ENCODE measurements around the gene RARA. TPM values are rescaled to one million over a fixed set of nuclear protein-coding genes. Genes with fewer than 3 reads are reported as not detected.
"Not testable (repeated sequence)": the region's sequence is repeated elsewhere in the genome, so short reads cannot be mapped to it uniquely, and the experiment has no call there.

Gene RARA
- total RNA-seq, 4 donors from 2014 or later: 26.2 to 53.5 (median 52.2) TPM

- Histone ChIP-seq H3K4me1 (peaks cover 10 to 32% (median 21%) of the 10 kb centered on the region in 4 donors), H3K9me3 (no peaks in the 10 kb centered on the region), H3K36me3 (no peaks in the 10 kb centered on the region), H3K27me3 (peaks cover 0 to 8% (median 0%) of the 10 kb centered on the region in 4 donors), H3K4me3 (no peak overlapping the region), H3K27ac (replicated peaks in 1 of 4) (no peak overlapping the region)
- intact Hi-C loops (cut with DNase I): no loop called here
- TF ChIP-seq POLR2AphosphoS5 (IDR thresholded peaks at IDR 0.05): no peak
- no peak for TF ChIP-seq CTCF (IDR thresholded peaks at IDR 0.05)
- no peak for TF ChIP-seq POLR2A (IDR thresholded peaks at IDR 0.05; ENCODE audit: low read depth)
- TF ChIP-seq EP300 (IDR thresholded peaks at IDR 0.05): no peak
- 91% methylated on average over 17 of the region's 18 CpGs for WGBS
- no peak for DNase-seq (ENCODE audit: extremely low spot score)
These were observed 57.3 kb downstream of the RARA start for GRCh38 chr17:40366076-40366860.

GRCh38 chr17:40366861-40367518 is 58.0 kb downstream of the RARA start:
- TF ChIP-seq CTCF (IDR thresholded peaks at IDR 0.05) (no peak), POLR2AphosphoS5 (IDR thresholded peaks at IDR 0.05) (no peak), POLR2A (IDR thresholded peaks at IDR 0.05; ENCODE audit: low read depth) (no peak), EP300 (IDR thresholded peaks at IDR 0.05) (no peak)
- Histone ChIP-seq H3K9me3 (no peaks in the 10 kb centered on the region), H3K4me3 (no peak overlapping the region), H3K4me1 (peaks cover 10 to 28% (median 21%) of the 10 kb centered on the region in 4 donors), H3K27me3 (peaks cover 0 to 8% (median 0%) of the 10 kb centered on the region in 4 donors), H3K36me3 (no peaks in the 10 kb centered on the region), H3K27ac (replicated peaks in 1 of 4) (no peak overlapping the region)
- WGBS: 87% methylated on average over 15 of the region's 17 CpGs
- no peak for DNase-seq (ENCODE audit: extremely low spot score)
- intact Hi-C loops (cut with DNase I): no loop called here

GRCh38 chr17:40367728-40368127 is 58.7 kb downstream of the RARA start:
- H3K27ac ChIP-seq (replicated peaks in 1 of 4); H3K4me3 ChIP-seq; intact Hi-C loops (cut with DNase I); H3K36me3 ChIP-seq; H3K27me3 ChIP-seq; H3K9me3 ChIP-seq; DNase-seq (ENCODE audit: extremely low spot score): not testable (repeated sequence)
- 94% methylated on average over 9 of the region's 9 CpGs for WGBS
- H3K4me1 ChIP-seq: peaks cover 4 to 20% (median 17%) of the 10 kb centered on the region in 4 donors

- intact Hi-C loops (cut with DNase I): loop anchor here (5.0 kb wide), 1 partner anchor 42 kb away; no protein-coding TSS in a partner anchor
- Histone ChIP-seq H3K4me3 (no peak overlapping the region), H3K36me3 (no peaks in the 10 kb centered on the region), H3K27me3 (no peaks in the 10 kb centered on the region), H3K9me3 (no peaks in the 10 kb centered on the region), H3K4me1 (peaks cover 0 to under 1% (median 0%) of the 10 kb centered on the region in 4 donors), H3K27ac (replicated peaks in 1 of 4) (no peak overlapping the region)
- no peak for TF ChIP-seq POLR2A (IDR thresholded peaks at IDR 0.05; ENCODE audit: low read depth)
- TF ChIP-seq EP300 (IDR thresholded peaks at IDR 0.05): no peak
- no peak for TF ChIP-seq CTCF (IDR thresholded peaks at IDR 0.05)
- TF ChIP-seq POLR2AphosphoS5 (IDR thresholded peaks at IDR 0.05): no peak
- DNase-seq (ENCODE audit: extremely low spot score): no peak
- WGBS: 92% methylated on average over 7 of the region's 7 CpGs
These were observed 60.9 kb downstream of the RARA start for GRCh38 chr17:40369923-40370322.

GRCh38 chr17:40371261-40371929 is 62.4 kb downstream of the RARA start:
- Histone ChIP-seq H3K4me1 (no peaks in the 10 kb centered on the region), H3K27ac (replicated peaks in 1 of 4) (no peak overlapping the region), H3K36me3 (no peaks in the 10 kb centered on the region), H3K27me3 (no peaks in the 10 kb centered on the region), H3K4me3 (no peak overlapping the region), H3K9me3 (no peaks in the 10 kb centered on the region)
- no peak for TF ChIP-seq POLR2A (IDR thresholded peaks at IDR 0.05; ENCODE audit: low read depth)
- TF ChIP-seq CTCF (IDR thresholded peaks at IDR 0.05): no peak
- TF ChIP-seq EP300 (IDR thresholded peaks at IDR 0.05): no peak
- TF ChIP-seq POLR2AphosphoS5 (IDR thresholded peaks at IDR 0.05): no peak
- 86% methylated on average over 16 of the region's 16 CpGs for WGBS
- intact Hi-C loops (cut with DNase I): loop anchor here (5.0 kb wide), 1 partner anchor 41 kb away; no protein-coding TSS in a partner anchor
- no peak for DNase-seq (ENCODE audit: extremely low spot score)
